Astrocyte of the cerebellum (primary cell): ENCODE data around the gene RNF208.

Source experiments
- DNase-seq: peaks from one replicate; pipeline ENCODE4 v3.0.0-alpha.2; 2011; ENCODE audit warnings: low read depth
- H3K4me3 ChIP-seq: 2 replicates; pipeline ENCODE4 v1.5.1; 2011; ENCODE audit warnings: mild to moderate bottlenecking, low read depth, low read length, moderate library complexity
- in situ Hi-C: cut with HindIII; loops from 2 replicates; pipeline ENCODE4 v1.10.0; 2017; ENCODE audit warnings: low sequenced_read_pairs
- TF ChIP-seq, protein P1 (sequence below): IDR thresholded peaks from 2 replicates; pipeline ENCODE4 v1.5.1; 2012; ENCODE audit warnings: low read length, low read depth, moderate library complexity, mild to moderate bottlenecking; ENCODE audit errors: missing control alignments

Gene RNF208

GRCh38 chr9:137228968-137229896 lies 7.2 kb upstream of the RNF208 start:
- H3K4me3 ChIP-seq: no peak overlapping the region
- TF ChIP-seq, protein P1, sequence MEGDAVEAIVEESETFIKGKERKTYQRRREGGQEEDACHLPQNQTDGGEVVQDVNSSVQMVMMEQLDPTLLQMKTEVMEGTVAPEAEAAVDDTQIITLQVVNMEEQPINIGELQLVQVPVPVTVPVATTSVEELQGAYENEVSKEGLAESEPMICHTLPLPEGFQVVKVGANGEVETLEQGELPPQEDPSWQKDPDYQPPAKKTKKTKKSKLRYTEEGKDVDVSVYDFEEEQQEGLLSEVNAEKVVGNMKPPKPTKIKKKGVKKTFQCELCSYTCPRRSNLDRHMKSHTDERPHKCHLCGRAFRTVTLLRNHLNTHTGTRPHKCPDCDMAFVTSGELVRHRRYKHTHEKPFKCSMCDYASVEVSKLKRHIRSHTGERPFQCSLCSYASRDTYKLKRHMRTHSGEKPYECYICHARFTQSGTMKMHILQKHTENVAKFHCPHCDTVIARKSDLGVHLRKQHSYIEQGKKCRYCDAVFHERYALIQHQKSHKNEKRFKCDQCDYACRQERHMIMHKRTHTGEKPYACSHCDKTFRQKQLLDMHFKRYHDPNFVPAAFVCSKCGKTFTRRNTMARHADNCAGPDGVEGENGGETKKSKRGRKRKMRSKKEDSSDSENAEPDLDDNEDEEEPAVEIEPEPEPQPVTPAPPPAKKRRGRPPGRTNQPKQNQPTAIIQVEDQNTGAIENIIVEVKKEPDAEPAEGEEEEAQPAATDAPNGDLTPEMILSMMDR: no peak

DNA sequence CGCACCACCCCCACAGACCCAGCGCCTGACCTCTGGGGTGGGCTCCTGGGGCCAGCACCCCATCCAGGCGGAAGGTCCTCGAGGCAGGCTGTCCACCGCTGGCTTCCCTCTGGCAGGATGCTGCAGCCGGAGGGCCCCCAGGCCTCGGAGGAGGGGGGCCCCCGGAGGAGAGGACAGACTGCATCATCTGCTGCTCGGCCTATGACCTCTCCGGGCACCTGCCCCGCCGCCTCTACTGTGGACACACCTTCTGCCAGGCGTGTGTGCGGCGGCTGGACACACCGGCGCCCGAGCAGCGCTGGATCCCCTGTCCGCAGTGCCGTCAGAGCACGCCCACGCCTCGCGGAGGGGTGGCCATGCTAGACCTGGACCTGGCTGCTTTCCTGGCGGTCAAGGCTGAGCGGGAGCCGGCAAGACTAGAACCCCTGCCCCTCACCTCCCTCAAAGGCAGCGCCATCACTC lies 6.5 kb upstream of the RNF208 start:
- no peak for DNase-seq
- TF ChIP-seq, protein P1: no peak
- H3K4me3 ChIP-seq: no peak overlapping the region
- in situ Hi-C loops: no loop called here

More at GRCh38 chr9:137228968-137229896, 7.2 kb upstream of the RNF208 start:
- DNase-seq: no peak
- in situ Hi-C loops: no loop called here

GRCh38 chr9:137227853-137228505 lies 5.9 kb upstream of the RNF208 start:
- no peak for DNase-seq
- H3K4me3 ChIP-seq: no peak overlapping the region
- TF ChIP-seq, protein P1: no peak
- in situ Hi-C loops: no loop called here

- peak; percentile 44 for DNase-seq
- in situ Hi-C loops: no loop called here
- TF ChIP-seq, protein P1: peak; percentile 85
- H3K4me3 ChIP-seq: no peak within 1 kb of the TSS
These were observed 5.2 kb upstream of the RNF208 start, which contains the start of gene RNF224 for GRCh38 chr9:137227054-137227852. Gene RNF224, plus strand, starts transcription at chr9:137227502. Its CDS starts 834 bp downstream, at chr9:137228336.

DNA sequence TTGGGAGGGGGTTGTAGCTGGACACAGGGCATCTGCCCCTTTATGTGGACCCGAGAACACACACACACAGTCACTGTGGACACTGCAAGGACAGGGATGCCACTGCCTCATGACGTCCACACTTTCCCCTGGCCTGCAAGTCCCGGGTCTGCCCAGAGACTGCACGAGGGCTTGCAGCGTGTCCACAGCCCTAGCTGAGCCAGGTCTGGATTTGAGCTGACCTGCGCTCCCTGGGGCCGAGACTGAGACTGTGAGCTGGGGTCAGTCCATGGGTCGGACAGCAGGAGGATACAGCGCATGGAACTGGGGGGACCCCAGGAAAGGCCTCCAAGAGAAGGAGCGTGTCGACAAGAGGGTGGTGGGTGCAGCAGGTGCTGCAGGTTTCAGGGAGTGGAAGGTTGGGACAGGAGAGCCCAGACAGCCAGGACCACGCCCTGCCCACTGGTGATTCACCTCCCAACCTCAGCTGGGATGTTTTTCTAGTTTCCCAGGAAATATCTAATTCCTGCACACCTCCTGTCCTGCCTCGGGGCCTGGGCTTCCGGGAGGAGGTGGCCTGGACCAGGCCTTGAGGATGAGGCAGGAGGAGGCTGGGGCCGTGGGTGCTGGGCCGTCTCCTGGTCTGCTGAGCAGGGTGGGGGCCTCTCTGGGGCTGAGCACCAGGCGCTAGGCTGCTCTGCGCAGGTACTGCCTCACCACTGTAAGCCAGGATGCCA lies 4.5 kb upstream of the RNF208 start:
- no peak overlapping the region for H3K4me3 ChIP-seq
- no peak for DNase-seq
- in situ Hi-C loops: no loop called here
- TF ChIP-seq, protein P1: no peak
